Gastroesophageal sphincter (tissue), 4 donors: ENCODE measurements around the gene BAHCC1. TPM values are rescaled to one million over a fixed set of nuclear protein-coding genes. Genes with fewer than 3 reads are reported as not detected.

Experiments used
- ATAC-seq: fragments of 150-250 bp; one replicate; pipeline ENCODE4 v1.9.1; 2016; ENCODE audit warnings: mild to moderate bottlenecking, moderate library complexity
- H3K27ac ChIP-seq, 4 donors: fragments of 200-600 bp; sonication (generic) in 3 of 4; 1 replicate in 3 of 4; 2 replicates in 1 of 4; pipeline ENCODE4 v1.5.1; 2016 to 2019
- H3K27me3 ChIP-seq: fragments of 200-600 bp; sonication (generic); one replicate; pipeline ENCODE4 v1.5.1; 2019
- H3K36me3 ChIP-seq, 2 donors: fragments of 200-600 bp; sonication (generic); one replicate each; pipeline ENCODE4 v1.5.1; 2019; ENCODE audit warnings: control low read depth in 1 of 2
- H3K4me1 ChIP-seq, 3 donors: fragments of 200-600 bp; sonication (generic); 1 replicate in 2 of 3; 2 replicates in 1 of 3; pipeline ENCODE4 v1.5.1; 2016 to 2019; ENCODE audit warnings: control low read depth in 2 of 3
- H3K4me3 ChIP-seq, 2 donors: fragments of 200-600 bp; sonication (generic); one replicate each; pipeline ENCODE4 v1.5.1; 2019; ENCODE audit warnings: mild to moderate bottlenecking in 1 of 2, moderate library complexity in 1 of 2
- H3K9me3 ChIP-seq, 3 donors: fragments of 200-600 bp; sonication (generic); one replicate each; pipeline ENCODE4 v1.5.1; 2017 to 2019; ENCODE audit warnings: control low read depth in 2 of 3
- EP300 ChIP-seq: sonication (generic); formaldehyde crosslinking; IDR thresholded peaks from one replicate; pipeline ENCODE4 v1.6.1; 2017; ENCODE audit warnings: antibody characterized with exemption, mild to moderate bottlenecking
- POLR2A ChIP-seq, 2 donors: fragments of 450-650 bp; IDR thresholded peaks; one replicate each; pipeline ENCODE4 v1.6.1; 2017; ENCODE audit warnings: antibody characterized with exemption in 2 of 2, mild to moderate bottlenecking in 2 of 2, moderate library complexity in 1 of 2
- POLR2AphosphoS5 ChIP-seq: sonication (generic); formaldehyde crosslinking; IDR thresholded peaks from one replicate; pipeline ENCODE4 v1.6.1; 2017; ENCODE audit warnings: antibody characterized with exemption
- WGBS, 2 donors: methylation state at CpG; one replicate each; pipeline ENCODE4 v1.1.5; 2018; ENCODE audit warnings: low coverage in 1 of 2; 5-methylcytosine and 5-hydroxymethylcytosine counted together
- total RNA-seq, 4 donors: library from RNA; depleted of rRNA; stranded (reverse); fragments of >200 nt; gene quantifications; one replicate each; pipeline ENCODE4 v1.1.0, GENCODE V29; 2016
- TF ChIP-seq, protein P1 (sequence below), 4 experiments: fragments of 200-600 bp in 2 of 4; fragments of 450-650 bp in 2 of 4; sonication (generic) in 1 of 4; IDR thresholded peaks; one replicate each; pipeline ENCODE4 v1.5.1; 2017 to 2019; ENCODE audit warnings: antibody characterized with exemption in 4 of 4, mild to moderate bottlenecking in 2 of 4, moderate library complexity in 2 of 4

BAHCC1 gene
- total RNA-seq, 4 donors from 2014 or later = 17.5 to 34.3 (median 19.5) TPM

DNA sequence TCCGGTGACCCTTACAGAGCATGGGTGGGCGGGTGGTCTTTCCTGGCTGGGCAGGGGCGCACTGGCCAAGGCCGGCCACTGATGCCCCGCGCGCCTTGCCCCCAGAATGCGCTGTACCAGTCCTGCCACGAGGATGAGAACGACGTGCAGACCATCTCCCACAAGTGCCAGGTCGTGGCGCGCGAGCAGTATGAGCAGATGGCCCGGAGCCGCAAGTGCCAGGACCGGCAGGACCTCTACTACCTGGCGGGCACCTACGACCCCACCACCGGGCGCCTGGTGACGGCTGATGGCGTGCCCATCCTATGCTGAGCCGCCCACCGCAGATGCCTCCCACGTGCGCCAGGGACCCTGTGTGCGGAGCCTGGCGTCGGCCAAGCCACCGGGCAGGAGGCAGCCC lies 68.2 kb downstream of the BAHCC1 start:
- WGBS, 2 donors = no CpG with 5 or more reads among the region's 32 CpGs
- Histone ChIP-seq H3K36me3 (peaks cover 0 to 70% of the 10 kb centered on the region in 2 donors), H3K27me3 (no peaks in the 10 kb centered on the region), H3K4me3 (no peak overlapping the region), H3K4me1 (no peaks in the 10 kb centered on the region), H3K27ac (no peak overlapping the region), H3K9me3 (no peaks in the 10 kb centered on the region)
- TF ChIP-seq, protein P1, sequence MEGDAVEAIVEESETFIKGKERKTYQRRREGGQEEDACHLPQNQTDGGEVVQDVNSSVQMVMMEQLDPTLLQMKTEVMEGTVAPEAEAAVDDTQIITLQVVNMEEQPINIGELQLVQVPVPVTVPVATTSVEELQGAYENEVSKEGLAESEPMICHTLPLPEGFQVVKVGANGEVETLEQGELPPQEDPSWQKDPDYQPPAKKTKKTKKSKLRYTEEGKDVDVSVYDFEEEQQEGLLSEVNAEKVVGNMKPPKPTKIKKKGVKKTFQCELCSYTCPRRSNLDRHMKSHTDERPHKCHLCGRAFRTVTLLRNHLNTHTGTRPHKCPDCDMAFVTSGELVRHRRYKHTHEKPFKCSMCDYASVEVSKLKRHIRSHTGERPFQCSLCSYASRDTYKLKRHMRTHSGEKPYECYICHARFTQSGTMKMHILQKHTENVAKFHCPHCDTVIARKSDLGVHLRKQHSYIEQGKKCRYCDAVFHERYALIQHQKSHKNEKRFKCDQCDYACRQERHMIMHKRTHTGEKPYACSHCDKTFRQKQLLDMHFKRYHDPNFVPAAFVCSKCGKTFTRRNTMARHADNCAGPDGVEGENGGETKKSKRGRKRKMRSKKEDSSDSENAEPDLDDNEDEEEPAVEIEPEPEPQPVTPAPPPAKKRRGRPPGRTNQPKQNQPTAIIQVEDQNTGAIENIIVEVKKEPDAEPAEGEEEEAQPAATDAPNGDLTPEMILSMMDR (IDR thresholded peaks at IDR 0.05) = no peak
- ATAC-seq = no peak

DNA sequence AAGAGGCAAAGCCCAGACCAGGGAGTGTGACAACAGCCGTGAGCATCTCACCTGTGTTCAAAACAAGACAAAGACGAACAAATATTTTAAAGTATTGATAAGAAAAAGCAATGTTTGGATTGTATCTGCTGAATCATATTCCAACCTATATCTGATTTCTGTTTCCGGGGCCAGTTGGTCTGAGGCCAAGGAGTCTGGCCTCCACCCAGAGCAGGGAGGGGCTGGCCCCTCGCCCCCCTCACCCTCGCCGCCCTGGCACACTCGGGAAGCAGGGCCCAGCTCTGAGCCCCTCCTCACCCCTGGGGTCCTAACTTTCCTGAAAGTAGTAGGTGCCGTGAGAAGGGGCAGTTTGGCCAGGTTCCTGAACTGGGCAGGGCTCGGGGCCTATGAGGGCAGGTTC lies 69.3 kb downstream of the BAHCC1 start:
- Histone ChIP-seq H3K27ac (no peak overlapping the region), H3K27me3 (no peaks in the 10 kb centered on the region), H3K4me3 (no peak overlapping the region), H3K4me1 (no peaks in the 10 kb centered on the region), H3K9me3 (no peaks in the 10 kb centered on the region), H3K36me3 (peaks cover 0 to 59% of the 10 kb centered on the region in 2 donors)
- no peak for ATAC-seq
- WGBS, 2 donors = 68 to 70% methylated on average over 2 to 7 of the region's 9 CpGs
- no peak for TF ChIP-seq EP300

DNA sequence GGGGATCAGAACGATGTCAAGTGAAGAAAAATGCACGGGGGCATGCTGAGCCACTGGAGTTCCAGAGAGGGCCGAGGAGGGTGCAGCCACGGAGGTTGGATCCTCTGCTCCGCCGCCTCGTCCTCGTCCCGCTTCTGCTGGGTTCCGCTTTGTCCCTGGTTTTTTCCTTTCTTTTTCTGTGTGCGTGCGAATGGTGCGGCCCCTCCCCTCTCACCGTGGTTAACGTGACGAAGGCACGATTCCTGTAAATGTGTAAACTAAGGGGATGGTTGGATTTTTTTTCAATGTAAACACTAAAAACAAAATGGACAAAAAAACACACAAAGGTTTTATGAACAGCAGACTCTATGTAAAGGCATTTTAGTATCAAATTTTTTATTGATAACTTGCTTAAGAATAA lies 70.7 kb downstream of the BAHCC1 start:
- Histone ChIP-seq H3K9me3 (no peaks in the 10 kb centered on the region), H3K27ac (no peak overlapping the region), H3K36me3 (peaks cover 0 to 46% of the 10 kb centered on the region in 2 donors), H3K27me3 (no peaks in the 10 kb centered on the region), H3K4me3 (no peak overlapping the region), H3K4me1 (no peaks in the 10 kb centered on the region)
- 86 to 90% methylated on average over 5 to 11 of the region's 17 CpGs for WGBS, 2 donors
- TF ChIP-seq, protein P1 (IDR thresholded peaks at IDR 0.05) = no peak
- no peak for TF ChIP-seq EP300
- no peak for TF ChIP-seq POLR2A (IDR thresholded peaks at IDR 0.05)
- TF ChIP-seq POLR2AphosphoS5 = no peak
- no peak for ATAC-seq

DNA sequence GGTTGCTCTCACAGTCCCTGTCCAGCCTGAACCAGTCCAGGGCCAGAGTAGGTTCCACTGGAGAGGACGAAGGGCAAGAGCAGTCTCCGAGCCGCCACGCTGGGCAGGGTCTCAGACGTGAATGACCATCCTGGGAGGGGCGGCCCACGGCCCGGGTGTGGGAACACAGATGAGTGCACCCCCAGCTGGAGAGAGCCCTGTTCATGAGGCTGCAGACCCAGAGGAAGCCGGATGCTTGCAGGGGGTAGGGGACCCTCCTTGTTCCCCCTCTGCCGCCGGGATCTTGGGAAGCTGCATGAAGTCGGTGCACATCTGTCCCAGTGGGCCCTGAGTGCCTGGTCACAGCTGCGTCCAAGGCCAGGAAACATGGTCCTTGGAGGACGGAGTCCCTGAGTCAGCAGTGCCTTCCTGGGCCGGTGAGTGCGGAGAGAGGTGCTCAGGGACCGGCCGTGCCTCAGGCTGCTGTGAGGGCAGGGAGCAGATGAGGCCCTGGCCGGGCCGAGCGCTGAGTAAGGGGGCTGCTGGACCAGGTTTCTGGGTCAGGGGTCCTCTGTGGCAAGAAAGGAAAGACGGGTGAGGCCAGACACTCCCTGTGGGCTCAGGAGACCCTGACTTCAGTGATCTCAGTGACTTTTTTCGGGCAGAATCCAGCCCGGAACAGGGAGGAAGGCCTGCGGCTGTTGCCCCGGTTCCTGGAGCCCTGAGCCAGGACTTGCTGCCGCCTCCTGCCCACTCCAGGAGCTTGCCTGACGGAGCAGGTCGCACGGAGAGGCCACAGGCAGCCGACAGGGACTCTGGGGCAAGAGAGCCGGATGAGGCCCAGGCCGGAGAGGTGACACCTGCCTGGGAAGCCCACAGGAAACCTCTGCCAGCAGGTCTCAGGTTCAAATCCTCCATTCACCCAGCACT lies 71.6 kb downstream of the BAHCC1 start:
- Histone ChIP-seq H3K4me1 (no peaks in the 10 kb centered on the region), H3K4me3 (no peak overlapping the region), H3K9me3 (no peaks in the 10 kb centered on the region), H3K36me3 (peaks cover 0 to 37% of the 10 kb centered on the region in 2 donors), H3K27ac (no peak overlapping the region), H3K27me3 (no peaks in the 10 kb centered on the region)
- 100% methylated on average over 3 of the region's 33 CpGs; no CpG with 5 or more reads in 1 of the 2 donors for WGBS, 2 donors
- no peak for TF ChIP-seq POLR2A (IDR thresholded peaks at IDR 0.05)
- TF ChIP-seq, protein P1 (IDR thresholded peaks at IDR 0.05) = no peak
- TF ChIP-seq EP300 = no peak
- TF ChIP-seq POLR2AphosphoS5 = no peak
- no peak for ATAC-seq

DNA sequence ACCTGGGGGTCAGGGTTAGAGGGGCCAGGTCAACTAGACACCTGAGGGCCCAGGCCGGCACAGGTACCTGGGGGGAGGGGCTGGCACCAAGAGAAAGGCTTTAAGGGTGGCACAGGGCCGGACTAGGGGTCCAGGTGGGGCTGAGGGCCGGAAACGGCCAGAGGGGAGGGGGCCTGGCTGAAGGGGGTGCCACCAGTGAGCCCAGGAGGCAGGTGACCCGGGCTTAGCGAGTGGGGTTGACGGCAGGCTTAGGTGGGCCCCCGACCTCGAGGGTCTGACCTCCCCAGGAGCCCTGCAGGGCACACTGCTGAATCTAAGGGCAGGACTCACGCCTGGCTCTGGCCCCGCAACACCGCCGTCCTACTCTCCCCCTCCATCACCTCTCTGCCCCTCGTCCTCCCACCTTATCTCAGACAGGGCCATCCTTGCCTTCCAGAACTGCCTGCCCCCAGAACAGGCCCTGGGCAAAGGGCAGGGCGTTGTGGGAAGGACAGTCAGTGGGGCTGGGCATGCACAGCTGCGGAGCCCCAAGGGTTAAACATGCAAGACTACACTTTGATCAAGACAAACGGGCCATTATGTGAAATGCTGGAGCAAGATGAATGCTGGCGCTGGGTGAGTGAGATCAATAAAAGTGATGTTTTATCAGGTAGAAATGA lies 73.0 kb downstream of the BAHCC1 start:
- Histone ChIP-seq H3K4me1 (no peaks in the 10 kb centered on the region), H3K27ac (no peak overlapping the region), H3K27me3 (no peaks in the 10 kb centered on the region), H3K9me3 (no peaks in the 10 kb centered on the region), H3K4me3 (no peak overlapping the region), H3K36me3 (peaks cover 0 to 23% of the 10 kb centered on the region in 2 donors)
- ATAC-seq = no peak
- WGBS, 2 donors = 60 to 72% methylated on average over 2 to 5 of the region's 18 CpGs
- TF ChIP-seq POLR2A (IDR thresholded peaks at IDR 0.05) = no peak
- TF ChIP-seq, protein P1 (IDR thresholded peaks at IDR 0.05) = no peak
- no peak for TF ChIP-seq POLR2AphosphoS5
- no peak for TF ChIP-seq EP300
